GM12878 (cell line): Measurements from ENCODE around the gene FRMD5. TPM values are rescaled to one million over a fixed set of nuclear protein-coding genes. Genes with fewer than 3 reads are reported as not detected.

Experiments used
- ATAC-seq: fragments of 200-7000 bp; cut with Tn5 transposase; 3 replicates; pipeline ENCODE4 v1.9.1; 2020; ENCODE audit warnings: mild to moderate bottlenecking, moderate library complexity
- BruUV-seq: library from RNA; stranded (reverse); fragments of 400-500 nt; replicated peaks from 2 replicates; lab custom pipeline; 2021; lab: Mats Ljungman, UMichigan
- CTCF ChIA-PET: fragments of 300-600 bp; sonication (Branson Sonifier 250); formaldehyde crosslinking; extraction: SDS; loops from one replicate; lab custom pipeline; 2021; ENCODE audit warnings: inconsistent platforms; lab: Yijun Ruan, JAX
- POLR2A ChIA-PET: fragments of 350-600 bp; formaldehyde crosslinking; extraction: SDS; loops from one replicate; lab custom pipeline; 2021; ENCODE audit warnings: inconsistent platforms; lab: Charles Lee
- RAD21 ChIA-PET: fragments of 300-600 bp; sonication (Branson Sonifier 250); formaldehyde crosslinking; loops from one replicate; lab custom pipeline; 2023; ENCODE audit warnings: antibody characterized with exemption; ENCODE audit not compliant: unreplicated experiment; lab: Charles Lee
- SMC1A ChIA-PET: fragments of 300-600 bp; sonication (Branson Sonifier 250); formaldehyde crosslinking; loops from one replicate; lab custom pipeline; 2023; ENCODE audit not compliant: unreplicated experiment, uncharacterized antibody; lab: Charles Lee
- DNase-seq: peaks from one replicate; pipeline ENCODE4 v3.0.0-alpha.2; 2011; ENCODE audit warnings: low read depth, low spot score
- FAIRE-seq: peaks from 3 replicates; lab custom pipeline; 2011; peaks lifted over from hg19 to GRCh38; lab: Jason Lieb, UNC
- H2AFZ ChIP-seq: 2 replicates; pipeline ENCODE4 v1.6.0; 2011; ENCODE audit warnings: low read depth, low read length, control low read depth; ENCODE audit not compliant: control insufficient read depth
- H3K27ac ChIP-seq: 2 replicates; pipeline ENCODE4 v1.5.1; 2011; ENCODE audit warnings: control low read depth; ENCODE audit not compliant: control insufficient read depth, insufficient read depth
- H3K27me3 ChIP-seq, 2 experiments: replicated peaks in 1 of 2; 2 replicates each; pipeline versions ENCODE4 v1.6.0 to v1.6.1; 2011; ENCODE audit warnings: low read length in 1 of 2; ENCODE audit not compliant: control insufficient read depth in 2 of 2, insufficient read depth in 2 of 2
- H3K36me3 ChIP-seq, 2 experiments: 2 replicates each; pipeline ENCODE4 v1.5.1; 2011; ENCODE audit warnings: low read length in 1 of 2; ENCODE audit not compliant: control insufficient read depth in 2 of 2, insufficient read depth in 2 of 2
- H3K4me1 ChIP-seq: 2 replicates; pipeline ENCODE4 v1.6.1; 2011; ENCODE audit warnings: mild to moderate bottlenecking, low read length, moderate library complexity, mixed read lengths; ENCODE audit not compliant: control insufficient read depth, insufficient read depth
- H3K4me2 ChIP-seq: 2 replicates; pipeline ENCODE4 v1.6.0; 2011; ENCODE audit warnings: control low read depth; ENCODE audit not compliant: control insufficient read depth, insufficient read depth
- H3K4me3 ChIP-seq: fragments of 200-600 bp; sonication (generic); 2 replicates; pipeline ENCODE4 v1.5.1; 2016
- H3K79me2 ChIP-seq: 2 replicates; pipeline ENCODE4 v1.6.0; 2011; ENCODE audit warnings: low read length; ENCODE audit not compliant: control insufficient read depth, insufficient read depth
- H3K9ac ChIP-seq: 2 replicates; pipeline ENCODE4 v1.8.0; 2011; ENCODE audit warnings: low read length, control low read depth, mixed read lengths; ENCODE audit not compliant: control insufficient read depth, insufficient read depth
- H3K9me3 ChIP-seq: replicated peaks from 3 replicates; pipeline ENCODE4 v1.5.1; 2011; ENCODE audit warnings: mild to moderate bottlenecking, low read length; ENCODE audit not compliant: control insufficient read depth, insufficient read depth
- H4K20me1 ChIP-seq: 2 replicates; pipeline ENCODE4 v1.6.0; 2011; ENCODE audit not compliant: control insufficient read depth, insufficient read depth
- ATF7 ChIP-seq: fragments of 450-650 bp; IDR thresholded peaks from 2 replicates; pipeline ENCODE4 v1.6.1; 2016; ENCODE audit warnings: low read depth, mild to moderate bottlenecking
- BACH1 ChIP-seq: fragments of 450-650 bp; IDR thresholded peaks from 2 replicates; pipeline ENCODE4 v1.6.1; 2017; ENCODE audit warnings: mild to moderate bottlenecking, borderline replicate concordance
- BCL3 ChIP-seq: IDR thresholded peaks from 2 replicates; pipeline ENCODE4 v1.6.1; 2011; ENCODE audit warnings: borderline replicate concordance, low read depth, mild to moderate bottlenecking, moderate library complexity, low read length; ENCODE audit not compliant: insufficient read depth, poor library complexity, severe bottlenecking
- CBFB ChIP-seq: IDR thresholded peaks from 2 replicates; pipeline ENCODE4 v1.6.1; 2016; ENCODE audit warnings: antibody characterized with exemption, low read depth
- CHD1 ChIP-seq: IDR thresholded peaks from 2 replicates; pipeline ENCODE4 v1.6.1; 2012; ENCODE audit warnings: low read depth, low read length, improper control_type of control experiment
- E2F4 ChIP-seq: IDR thresholded peaks from 2 replicates; pipeline ENCODE4 v1.6.1; 2012; ENCODE audit warnings: low read depth, low read length, improper control_type of control experiment
- MYB ChIP-seq: fragments of 150-350 bp; IDR thresholded peaks from 2 replicates; pipeline ENCODE4 v1.6.1; 2014; ENCODE audit warnings: mild to moderate bottlenecking, low read depth, low read length, borderline replicate concordance
- MYC ChIP-seq: IDR thresholded peaks from 2 replicates; pipeline ENCODE4 v1.6.1; 2011; ENCODE audit warnings: mild to moderate bottlenecking, low read length, moderate library complexity, inconsistent platforms; ENCODE audit not compliant: insufficient read depth, insufficient replicate concordance, insufficient read length, severe bottlenecking
- NFYB ChIP-seq: IDR thresholded peaks from 2 replicates; pipeline ENCODE4 v1.6.1; 2011; ENCODE audit warnings: low read depth, mild to moderate bottlenecking, low read length, improper control_type of control experiment, moderate library complexity; ENCODE audit not compliant: insufficient read depth
- NR2F1 ChIP-seq: fragments of 450-650 bp; conservative IDR thresholded peaks from 2 replicates; pipeline ENCODE4 v1.6.1; 2017; ENCODE audit warnings: mild to moderate bottlenecking
- PML ChIP-seq: IDR thresholded peaks from 2 replicates; pipeline ENCODE4 v1.6.1; 2012; ENCODE audit warnings: low read length, inconsistent platforms
- SMAD5 ChIP-seq: IDR thresholded peaks from 2 replicates; pipeline ENCODE4 v1.6.1; 2016; ENCODE audit warnings: antibody characterized with exemption, low read depth
- SMC3 ChIP-seq: IDR thresholded peaks from 2 replicates; pipeline ENCODE4 v1.6.1; 2011; ENCODE audit warnings: low read length, improper control_type of control experiment, borderline replicate concordance
- SREBF1 ChIP-seq: IDR thresholded peaks from 2 replicates; pipeline ENCODE4 v1.6.1; 2012; ENCODE audit warnings: mild to moderate bottlenecking, low read length
- ZBTB4 ChIP-seq: fragments of 450-650 bp; formaldehyde crosslinking; IDR thresholded peaks from 2 replicates; pipeline ENCODE4 v1.4.0; 2022; ENCODE audit warnings: mild to moderate bottlenecking, moderate library complexity
- ZNF217 ChIP-seq: fragments of 450-650 bp; IDR thresholded peaks from 2 replicates; pipeline ENCODE4 v1.6.1; 2017; ENCODE audit warnings: antibody characterized with exemption, mild to moderate bottlenecking
- WGBS: methylation state at CpG from one replicate; pipeline ENCODE4 v1.1.6; 2016; ENCODE audit warnings: low lambda C conversion rate; ENCODE audit not compliant: insufficient replicate concordance, insufficient coverage; ENCODE audit errors: missing lambda C conversion rate; 5-methylcytosine and 5-hydroxymethylcytosine counted together
- in situ Hi-C: fragments of 300-500 bp; cut with MboI; formaldehyde crosslinking; loops from 9 replicates; pipeline ENCODE4 v1.14.3; 2018; ENCODE audit warnings: mixed read lengths
- intact Hi-C: fragments of 100-400 bp; cut with micrococcal nuclease; formaldehyde crosslinking; loops from one replicate; pipeline ENCODE4 v1.14.2; 2022; ENCODE audit not compliant: unreplicated experiment
- polyA plus RNA-seq, 11 experiments: library from polyadenylated mRNA; depleted of rRNA in 4 of 11; unstranded in 6 of 11; stranded (reverse) in 5 of 11; fragments of >200 nt; fragmentation: Nextera tagmentation in 4 of 11; fragmentation: Illumina TruSeq in 1 of 11; extraction: Ambion mirVana in 4 of 11; extraction: Trizol in 1 of 11; gene quantifications; 1 replicate in 1 of 11; 2 replicates in 10 of 11; pipeline versions ENCODE4 v1.2.1 to v1.2.3, GENCODE V29; 2011 to 2016; ENCODE audit warnings: inconsistent platforms in 2 of 11, missing spikeins in 2 of 11, low read depth in 1 of 11
- total RNA-seq, 4 experiments: library from RNA; depleted of rRNA in 3 of 4; stranded (reverse); fragments of >200 nt in 3 of 4; fragmentation: Illumina TruSeq in 1 of 4; extraction: Trizol in 1 of 4; gene quantifications; 2 replicates each; pipeline versions ENCODE4 v1.2.1 to v1.2.3, GENCODE V29; 2013 to 2021

The FRMD5 gene
- total and polyA plus RNA-seq, 10 of the 15 experiments (the other 5 are each of a cell fraction or from before 2014, with no cell fraction given): 0.26 to 6.4 (median 0.68) TPM; not detected in 1

GRCh38 chr15:43824302-43825246 is 370.5 kb downstream of the FRMD5 start, which contains the start of gene MFAP1:
TSS of gene MFAP1 (minus strand) at chr15:43824690. CDS start at chr15:43824569, 121 bp downstream.
- no peaks in the 10 kb centered on the region for H3K9me3 ChIP-seq
- peak within 1 kb of the TSS; percentile 80 for H3K9ac ChIP-seq
- in situ Hi-C loops (no loop called here), intact Hi-C loops (loop anchor here (5.0 kb wide), 2 partner anchors 32 to 47 kb away; partner anchors contain the start of genes ELL3 and SERF2)
- BruUV-seq: TSS peak; percentile 93
- 4% methylated on average over 45 of the region's 46 CpGs for WGBS
- H3K4me3 ChIP-seq: peak within 1 kb of the TSS; percentile 78
- no peaks in the 10 kb centered on the region for H4K20me1 ChIP-seq
- H3K27ac ChIP-seq: peak within 1 kb of the TSS; percentile 86
- FAIRE-seq: peak; percentile 99
- DNase-seq: peak; percentile 93
- peak; percentile 78 for ATAC-seq
- peaks cover 0 to 3% of the 10 kb centered on the region in 2 experiments; a peak in 2 of 4 replicates for H3K36me3 ChIP-seq
- ChIA-PET SMC1A (interaction anchor here (0.8 to 4.3 kb wide), 13 partner anchors 13 to 54 kb away, joined by 3 to 34 read pairs (median 4); partner anchors contain the start of genes ELL3, HYPK, SERF2 and SERINC4), CTCF (interaction anchor here (0.7 to 2.0 kb wide), 8 partner anchors 8 to 54 kb away, joined by 3 to 19 read pairs (median 3); partner anchors contain the start of genes ELL3 and SERF2), RAD21 (interaction anchor here (1.0 to 3.4 kb wide), 10 partner anchors 13 to 75 kb away, joined by 3 to 27 read pairs (median 4); partner anchors contain the start of genes ELL3, HYPK and SERINC4), POLR2A (interaction anchor here (0.5 to 6.3 kb wide), 19 partner anchors 12 to 817 kb away, joined by 3 to 74 read pairs (median 4); partner anchors contain the start of genes ELL3, HYPK, SERF2 and SERINC4)
- peaks cover 80% of the 10 kb centered on the region for H3K79me2 ChIP-seq
- H2AFZ ChIP-seq: peak within 1 kb of the TSS; percentile 63
- H3K27me3 ChIP-seq: no peaks in the 10 kb centered on the region
- peaks cover 10% of the 10 kb centered on the region; the same call in 1 of the 2 replicates for H3K4me1 ChIP-seq
- peak within 1 kb of the TSS; percentile 82 for H3K4me2 ChIP-seq
- no peak for TF ChIP-seq MYB
- TF ChIP-seq SMAD5: peak; percentile 95
- TF ChIP-seq CBFB: peak; percentile 54; the same call in 1 of the 2 replicates
- TF ChIP-seq NR2F1: no peak
- TF ChIP-seq SMC3: no peak
- TF ChIP-seq ATF7: peak; percentile 69
- TF ChIP-seq ZBTB4 (CRISPR knock-in tag): no peak
- no peak for TF ChIP-seq MYC
- peak; percentile 87 for TF ChIP-seq E2F4
- no peak for TF ChIP-seq CHD1
- TF ChIP-seq BCL3: no peak
- peak; percentile 62; the same call in 1 of the 2 replicates for TF ChIP-seq NFYB
- peak; percentile 35; the same call in 1 of the 2 replicates for TF ChIP-seq BACH1
- no peak for TF ChIP-seq ZNF217
- TF ChIP-seq PML: peak; percentile 98
- TF ChIP-seq SREBF1: no peak
